ENCODE data around the gene RFC1.
"Not testable (repeated sequence)": the region's sequence is repeated elsewhere in the genome, so short reads cannot be mapped to it uniquely, and the experiment has no call there.

Gene RFC1

DNA sequence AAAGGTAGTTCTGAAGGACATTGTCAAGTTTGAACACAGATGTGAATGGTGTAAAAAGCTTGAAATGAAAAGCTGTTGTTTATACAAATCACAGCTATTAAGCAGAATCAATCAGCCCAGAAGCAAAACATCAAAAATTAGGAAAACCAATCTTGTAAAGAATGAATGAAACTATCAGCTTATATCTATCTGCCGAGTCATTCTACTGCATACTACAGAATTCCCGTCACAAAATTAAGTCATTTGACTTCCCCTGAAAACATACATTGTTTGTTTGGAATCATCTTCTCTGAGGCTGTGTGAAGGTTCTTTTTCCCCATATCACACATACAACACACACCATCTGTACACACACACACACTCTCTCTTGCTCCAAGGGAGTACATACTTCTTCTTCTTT lies 80.3 kb downstream of the RFC1 start:
- peaks cover 61% of the 10 kb centered on the region for H3K36me3 ChIP-seq (ENCODE audit: low read depth)
- no peak overlapping the region for H3K27ac ChIP-seq (ENCODE audit: poor library complexity, severe bottlenecking)
- ATAC-seq (ENCODE audit: low read depth) = no peak
- H3K9me3 ChIP-seq (ENCODE audit: severe bottlenecking) = no peaks in the 10 kb centered on the region
- no peaks in the 10 kb centered on the region for H3K27me3 ChIP-seq (ENCODE audit: insufficient read depth, poor library complexity, severe bottlenecking)
- TF ChIP-seq, protein P1, sequence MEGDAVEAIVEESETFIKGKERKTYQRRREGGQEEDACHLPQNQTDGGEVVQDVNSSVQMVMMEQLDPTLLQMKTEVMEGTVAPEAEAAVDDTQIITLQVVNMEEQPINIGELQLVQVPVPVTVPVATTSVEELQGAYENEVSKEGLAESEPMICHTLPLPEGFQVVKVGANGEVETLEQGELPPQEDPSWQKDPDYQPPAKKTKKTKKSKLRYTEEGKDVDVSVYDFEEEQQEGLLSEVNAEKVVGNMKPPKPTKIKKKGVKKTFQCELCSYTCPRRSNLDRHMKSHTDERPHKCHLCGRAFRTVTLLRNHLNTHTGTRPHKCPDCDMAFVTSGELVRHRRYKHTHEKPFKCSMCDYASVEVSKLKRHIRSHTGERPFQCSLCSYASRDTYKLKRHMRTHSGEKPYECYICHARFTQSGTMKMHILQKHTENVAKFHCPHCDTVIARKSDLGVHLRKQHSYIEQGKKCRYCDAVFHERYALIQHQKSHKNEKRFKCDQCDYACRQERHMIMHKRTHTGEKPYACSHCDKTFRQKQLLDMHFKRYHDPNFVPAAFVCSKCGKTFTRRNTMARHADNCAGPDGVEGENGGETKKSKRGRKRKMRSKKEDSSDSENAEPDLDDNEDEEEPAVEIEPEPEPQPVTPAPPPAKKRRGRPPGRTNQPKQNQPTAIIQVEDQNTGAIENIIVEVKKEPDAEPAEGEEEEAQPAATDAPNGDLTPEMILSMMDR (IDR thresholded peaks at IDR 0.05; ENCODE audit: poor library complexity, severe bottlenecking) = no peak
- H3K4me1 ChIP-seq (ENCODE audit: insufficient read depth, poor library complexity, severe bottlenecking) = no peaks in the 10 kb centered on the region
- no peak overlapping the region for H3K4me3 ChIP-seq (ENCODE audit: severe bottlenecking)
- no peak for DNase-seq (ENCODE audit: low spot score)

DNA sequence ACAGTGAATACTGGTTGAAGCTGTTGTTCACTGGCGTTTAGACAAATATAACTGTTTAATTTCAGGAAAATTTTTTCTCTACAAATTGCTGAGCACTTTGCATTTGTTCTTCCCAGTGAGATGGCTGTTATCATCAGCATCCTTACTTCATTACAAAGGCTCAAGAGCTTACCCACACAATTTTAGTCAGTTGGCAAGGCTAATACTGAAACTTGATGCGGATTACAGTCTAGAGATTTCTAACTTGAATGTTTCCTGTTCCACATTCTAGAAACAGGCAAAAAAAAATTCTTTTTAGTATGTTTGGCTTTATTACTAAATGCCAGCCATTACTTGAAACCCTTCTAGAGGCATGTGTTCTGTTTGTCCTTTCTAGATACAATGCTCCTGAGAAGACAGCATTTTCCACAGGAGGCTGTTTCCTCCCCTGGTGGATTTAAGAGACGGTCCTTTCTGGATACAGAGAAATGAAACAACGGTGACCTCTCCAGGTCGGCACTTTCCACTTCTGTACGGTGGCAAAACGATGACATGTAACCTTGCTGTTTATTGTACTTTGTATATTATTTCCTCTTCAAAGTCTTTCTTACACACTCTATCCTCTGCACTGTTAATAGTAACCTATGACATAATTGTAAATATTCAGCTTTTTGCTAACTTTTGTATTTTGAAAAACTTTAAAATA lies 80.9 kb downstream of the RFC1 start:
- no peak for DNase-seq (ENCODE audit: low spot score)
- Histone ChIP-seq H3K27me3 (ENCODE audit: insufficient read depth, poor library complexity, severe bottlenecking) (no peaks in the 10 kb centered on the region), H3K4me3 (ENCODE audit: severe bottlenecking) (no peak overlapping the region), H3K36me3 (ENCODE audit: low read depth) (peaks cover 55% of the 10 kb centered on the region), H3K9me3 (ENCODE audit: severe bottlenecking) (no peaks in the 10 kb centered on the region), H3K4me1 (ENCODE audit: insufficient read depth, poor library complexity, severe bottlenecking) (no peaks in the 10 kb centered on the region), H3K27ac (ENCODE audit: poor library complexity, severe bottlenecking) (no peak overlapping the region)
- TF ChIP-seq, protein P1 (IDR thresholded peaks at IDR 0.05; ENCODE audit: poor library complexity, severe bottlenecking) = no peak
- ATAC-seq (ENCODE audit: low read depth) = no peak

DNA sequence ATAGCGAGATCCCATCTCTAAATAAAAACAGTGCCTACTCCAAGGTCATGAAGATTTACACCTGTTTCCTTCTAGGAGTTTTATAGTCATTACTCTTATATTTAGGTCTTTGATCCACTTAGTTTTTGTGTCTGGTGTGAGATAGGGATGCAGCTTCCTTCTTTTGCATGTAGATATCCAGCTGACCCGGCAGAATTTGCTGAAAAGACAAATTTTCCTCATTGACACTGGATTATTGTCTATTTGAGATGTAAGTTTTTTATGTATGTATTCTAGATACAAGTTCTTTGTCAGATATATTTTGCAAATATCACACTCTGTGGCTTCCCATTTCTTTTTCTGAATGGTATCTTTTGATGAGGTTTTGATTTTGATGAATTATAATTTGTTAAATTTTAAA lies 85.4 kb downstream of the RFC1 start:
- no peak for ATAC-seq (ENCODE audit: low read depth)
- no peak for DNase-seq (ENCODE audit: low spot score)
- no peaks in the 10 kb centered on the region for H3K27me3 ChIP-seq (ENCODE audit: insufficient read depth, poor library complexity, severe bottlenecking)
- TF ChIP-seq, protein P1 (IDR thresholded peaks at IDR 0.05; ENCODE audit: poor library complexity, severe bottlenecking) = no peak
- no peaks in the 10 kb centered on the region for H3K9me3 ChIP-seq (ENCODE audit: severe bottlenecking)
- H3K4me3 ChIP-seq (ENCODE audit: severe bottlenecking) = no peak overlapping the region
- no peak overlapping the region for H3K27ac ChIP-seq (ENCODE audit: poor library complexity, severe bottlenecking)
- peaks cover 26% of the 10 kb centered on the region for H3K36me3 ChIP-seq (ENCODE audit: low read depth)
- H3K4me1 ChIP-seq (ENCODE audit: insufficient read depth, poor library complexity, severe bottlenecking) = no peaks in the 10 kb centered on the region

- no peaks in the 10 kb centered on the region for H3K9me3 ChIP-seq (ENCODE audit: severe bottlenecking)
- no peak for ATAC-seq (ENCODE audit: low read depth)
- H3K4me1 ChIP-seq (ENCODE audit: insufficient read depth, poor library complexity, severe bottlenecking) = no peaks in the 10 kb centered on the region
- TF ChIP-seq, protein P1 (IDR thresholded peaks at IDR 0.05; ENCODE audit: poor library complexity, severe bottlenecking) = no peak
- no peaks in the 10 kb centered on the region for H3K27me3 ChIP-seq (ENCODE audit: insufficient read depth, poor library complexity, severe bottlenecking)
- H3K36me3 ChIP-seq (ENCODE audit: low read depth) = peaks cover 21% of the 10 kb centered on the region
- H3K27ac ChIP-seq (ENCODE audit: poor library complexity, severe bottlenecking) = no peak overlapping the region
- DNase-seq (ENCODE audit: low spot score) = no peak
- no peak overlapping the region for H3K4me3 ChIP-seq (ENCODE audit: severe bottlenecking)
Measured at GRCh38 chr4:39279416-39279815, 86.7 kb downstream of the RFC1 start.

DNA sequence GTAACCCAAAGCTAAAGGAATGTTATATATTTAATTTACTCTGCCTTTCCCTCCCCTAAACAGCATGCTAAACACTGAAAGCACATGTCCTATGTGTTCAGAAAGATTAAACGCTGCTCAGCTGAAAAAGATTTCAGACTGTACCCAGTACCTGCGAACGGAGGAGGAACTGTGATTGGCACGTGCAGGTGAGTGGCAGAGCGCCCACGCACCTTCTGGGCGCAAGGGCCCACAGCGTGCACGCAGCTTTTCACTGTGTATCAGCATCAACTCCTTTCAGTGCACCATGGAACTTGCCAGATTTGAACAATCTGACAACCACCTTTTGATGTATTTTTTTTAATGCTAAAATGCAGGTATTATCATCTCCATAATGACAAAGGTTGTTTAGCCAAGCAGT lies 87.7 kb downstream of the RFC1 start:
- H3K9me3 ChIP-seq (ENCODE audit: severe bottlenecking) = no peaks in the 10 kb centered on the region
- H3K4me3 ChIP-seq (ENCODE audit: severe bottlenecking) = no peak overlapping the region
- TF ChIP-seq, protein P1 (IDR thresholded peaks at IDR 0.05; ENCODE audit: poor library complexity, severe bottlenecking) = no peak
- DNase-seq (ENCODE audit: low spot score) (no peak), ATAC-seq (ENCODE audit: low read depth) (no peak)
- no peaks in the 10 kb centered on the region for H3K4me1 ChIP-seq (ENCODE audit: insufficient read depth, poor library complexity, severe bottlenecking)
- H3K36me3 ChIP-seq (ENCODE audit: low read depth) = peaks cover 21% of the 10 kb centered on the region
- H3K27ac ChIP-seq (ENCODE audit: poor library complexity, severe bottlenecking) = no peak overlapping the region
- H3K27me3 ChIP-seq (ENCODE audit: insufficient read depth, poor library complexity, severe bottlenecking) = no peaks in the 10 kb centered on the region

- H3K4me3 ChIP-seq (ENCODE audit: severe bottlenecking); ATAC-seq (ENCODE audit: low read depth); DNase-seq (ENCODE audit: low spot score); H3K9me3 ChIP-seq (ENCODE audit: severe bottlenecking); H3K27me3 ChIP-seq (ENCODE audit: insufficient read depth, poor library complexity, severe bottlenecking); H3K27ac ChIP-seq (ENCODE audit: poor library complexity, severe bottlenecking); H3K4me1 ChIP-seq (ENCODE audit: insufficient read depth, poor library complexity, severe bottlenecking): not testable (repeated sequence)
- H3K36me3 ChIP-seq (ENCODE audit: low read depth) = peaks cover 18% of the 10 kb centered on the region
Measured at GRCh38 chr4:39277661-39278060, 88.5 kb downstream of the RFC1 start.

All from RWPE2 (cell line).